Endothelial cell of umbilical vein (primary cell): Measurements from ENCODE around the gene PRDM10. TPM values are rescaled to one million over a fixed set of nuclear protein-coding genes. Genes with fewer than 3 reads are reported as not detected.

ENCODE experiments used
- BruUV-seq: library from RNA; stranded (reverse); fragments of 400-500 nt; replicated peaks from 2 replicates; lab custom pipeline; 2021; lab: Mats Ljungman, UMichigan
- CTCF ChIA-PET: fragments of 300-600, 350-600 bp; sonication (Branson Sonifier 250); formaldehyde crosslinking; loops from one replicate; lab custom pipeline; 2021; ENCODE audit warnings: antibody characterized with exemption, inconsistent platforms; lab: Charles Lee
- POLR2A ChIA-PET: fragments of 300-600, 350-600 bp; sonication (Branson Sonifier 250); formaldehyde crosslinking; loops from one replicate; lab custom pipeline; 2021; ENCODE audit warnings: antibody characterized with exemption, inconsistent platforms; lab: Charles Lee
- DNase-seq: peaks from one replicate; pipeline ENCODE4 v3.0.0-alpha.2; 2011; ENCODE audit warnings: low read depth, low spot score
- FAIRE-seq: peaks from 2 replicates; lab custom pipeline; 2011; peaks lifted over from hg19 to GRCh38; lab: Jason Lieb, UNC
- H2AFZ ChIP-seq: 2 replicates; pipeline ENCODE4 v1.6.0; 2012; ENCODE audit warnings: low read depth, low read length, control low read depth, inconsistent platforms
- H3K27ac ChIP-seq: 2 replicates; pipeline ENCODE4 v1.5.1; 2011; ENCODE audit warnings: low read depth, mild to moderate bottlenecking, control low read depth, low read length, moderate library complexity; ENCODE audit not compliant: insufficient read depth
- H3K27me3 ChIP-seq, 2 experiments: 2 replicates each; pipeline versions ENCODE4 v1.6.0 to v1.6.1; 2011; ENCODE audit warnings: low read length in 2 of 2, mixed read lengths in 1 of 2; ENCODE audit not compliant: control insufficient read depth in 2 of 2, insufficient read depth in 2 of 2
- H3K36me3 ChIP-seq, 2 experiments: 2 replicates in 1 of 2; 3 replicates in 1 of 2; pipeline ENCODE4 v1.5.1; 2011; ENCODE audit warnings: low read length in 2 of 2, mild to moderate bottlenecking in 1 of 2, moderate library complexity in 1 of 2; ENCODE audit not compliant: control insufficient read depth in 2 of 2, insufficient read depth in 2 of 2; ENCODE audit errors: extremely low read depth in 1 of 2
- H3K4me1 ChIP-seq: 3 replicates; pipeline ENCODE4 v1.5.1; 2011; ENCODE audit warnings: mild to moderate bottlenecking, low read length; ENCODE audit not compliant: control insufficient read depth, insufficient read depth; ENCODE audit errors: extremely low read depth
- H3K4me2 ChIP-seq: 2 replicates; pipeline ENCODE4 v1.6.1; 2011; ENCODE audit warnings: low read length, control low read depth, mixed read lengths; ENCODE audit not compliant: insufficient read depth
- H3K4me3 ChIP-seq, 3 experiments: fragments of 200-600 bp in 1 of 3; sonication (generic), shearing (Covaris generic) in 1 of 3; replicated peaks in 1 of 3; 2 replicates each; pipeline ENCODE4 v1.5.1; 2011 to 2016; ENCODE audit warnings: control low read depth in 3 of 3, low read length in 3 of 3, mild to moderate bottlenecking in 2 of 3, inconsistent platforms in 1 of 3, low read depth in 1 of 3, moderate library complexity in 1 of 3; ENCODE audit not compliant: insufficient read depth in 1 of 3
- H3K79me2 ChIP-seq: 2 replicates; pipeline ENCODE4 v1.6.0; 2012; ENCODE audit warnings: low read length, inconsistent platforms; ENCODE audit not compliant: control insufficient read depth, insufficient read depth
- H3K9ac ChIP-seq: replicated peaks from 2 replicates; pipeline ENCODE3; 2011; ENCODE audit warnings: low read length, control low read depth; ENCODE audit not compliant: insufficient read depth; ENCODE audit errors: extremely low read depth
- H3K9me1 ChIP-seq: replicated peaks from 3 replicates; pipeline ENCODE4 v1.6.0; 2011; ENCODE audit warnings: mild to moderate bottlenecking, low read length; ENCODE audit not compliant: control insufficient read depth, insufficient read depth; ENCODE audit errors: extremely low read depth
- H3K9me3 ChIP-seq: replicated peaks from 2 replicates; pipeline ENCODE4 v1.5.1; 2012; ENCODE audit warnings: low read length, inconsistent platforms; ENCODE audit not compliant: control insufficient read depth, insufficient read depth
- H4K20me1 ChIP-seq: replicated peaks from 2 replicates; pipeline ENCODE3; 2011; ENCODE audit warnings: mild to moderate bottlenecking, low read length; ENCODE audit not compliant: control insufficient read depth, insufficient read depth; ENCODE audit errors: extremely low read depth
- EZH2 ChIP-seq: IDR thresholded peaks from 2 replicates; pipeline ENCODE4 v1.6.1; 2012; ENCODE audit warnings: borderline replicate concordance, low read depth, mild to moderate bottlenecking, moderate library complexity, low read length, inconsistent platforms; ENCODE audit not compliant: severe bottlenecking
- FOS ChIP-seq: IDR thresholded peaks from 2 replicates; pipeline ENCODE4 v1.6.1; 2011; ENCODE audit warnings: mild to moderate bottlenecking, low read length, moderate library complexity, borderline replicate concordance; ENCODE audit not compliant: insufficient read depth
- GATA2 ChIP-seq: IDR thresholded peaks from 2 replicates; pipeline ENCODE4 v1.7.0; 2011; ENCODE audit warnings: low read depth, mild to moderate bottlenecking, moderate library complexity, mixed read lengths, low read length; ENCODE audit not compliant: insufficient read length, insufficient read depth
- JUN ChIP-seq: IDR thresholded peaks from 2 replicates; pipeline ENCODE4 v1.6.1; 2011; ENCODE audit warnings: borderline replicate concordance, low read depth; ENCODE audit not compliant: insufficient read length, insufficient read depth
- MAX ChIP-seq: IDR thresholded peaks from 2 replicates; pipeline ENCODE4 v1.6.1; 2011; ENCODE audit not compliant: insufficient read depth, insufficient read length
- MYC ChIP-seq: IDR thresholded peaks from one replicate; pipeline ENCODE4 v1.6.1; 2011; ENCODE audit warnings: mild to moderate bottlenecking, low read depth, low read length
- POLR2A ChIP-seq: IDR thresholded peaks from 2 replicates; pipeline ENCODE4 v1.6.1; 2012; ENCODE audit warnings: low read depth, mild to moderate bottlenecking, control low read depth, low read length
- POLR2AphosphoS5 ChIP-seq: IDR thresholded peaks from 2 replicates; pipeline ENCODE4 v1.6.1; 2012; ENCODE audit warnings: low read depth, mild to moderate bottlenecking, control low read depth, low read length, moderate library complexity; ENCODE audit not compliant: insufficient read depth
- dilution Hi-C: fragments of 300-500 bp; cut with MboI; formaldehyde crosslinking; loops from one replicate; pipeline ENCODE4 v1.15.0; 2019; ENCODE audit warnings: low sequenced_read_pairs; ENCODE audit not compliant: extremely low pct_ligation_motif_present
- intact Hi-C: fragments of 100-400 bp; cut with micrococcal nuclease; formaldehyde crosslinking; loops from one replicate; pipeline ENCODE4 v1.10.0; 2022
- polyA plus RNA-seq, 4 experiments: library from polyadenylated mRNA; depleted of rRNA in 3 of 4; stranded (reverse) in 3 of 4; unstranded in 1 of 4; fragments of >200 nt; gene quantifications; 2 replicates each; pipeline versions ENCODE4 v1.2.1 to v1.2.3, GENCODE V29; 2011 to 2012; ENCODE audit warnings: missing spikeins in 1 of 4
- total RNA-seq: library from RNA; stranded (reverse); gene quantifications from 2 replicates; pipeline ENCODE4 v1.2.3, GENCODE V29; 2021
- TF ChIP-seq, protein P1 (sequence below), 2 donors: IDR thresholded peaks; 1 replicate in 1 of 2; 2 replicates in 1 of 2; pipeline ENCODE4 v1.5.1; 2011; ENCODE audit warnings: low read length in 2 of 2, mild to moderate bottlenecking in 2 of 2, moderate library complexity in 2 of 2, control low read depth in 1 of 2, inconsistent platforms in 1 of 2, low read depth in 1 of 2; ENCODE audit not compliant: insufficient read depth in 1 of 2; ENCODE audit errors: extremely low read depth in 1 of 2

Gene PRDM10
- total and polyA plus RNA-seq, 2 donors (not counting 3 experiments of a cell fraction or from before 2014, with no cell fraction given), result 9.6 to 13.0 TPM

DNA sequence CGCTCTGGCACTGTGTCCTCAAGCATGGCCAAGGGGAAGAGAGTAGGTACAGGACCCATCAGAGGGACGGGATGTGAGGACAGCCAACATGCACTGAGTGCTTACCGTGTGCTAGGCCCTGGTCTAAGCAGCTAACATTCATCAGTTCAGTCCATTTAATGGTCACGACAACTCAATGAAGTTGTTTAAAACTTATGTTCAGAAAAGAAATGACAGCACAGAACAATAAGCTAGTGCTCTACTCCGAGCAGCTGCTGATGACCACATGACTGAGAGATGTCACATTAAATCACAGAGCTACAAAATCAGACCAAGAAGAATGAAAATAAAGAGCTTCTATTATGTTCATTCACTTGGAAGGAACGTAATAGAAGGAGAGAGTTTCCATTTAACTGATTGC is 26.3 kb downstream of the PRDM10 start:
- no peak for TF ChIP-seq POLR2A
- no peak for TF ChIP-seq EZH2
- no peak for TF ChIP-seq JUN
- no peak for TF ChIP-seq FOS
- no peak for TF ChIP-seq MYC
- TF ChIP-seq POLR2AphosphoS5, result no peak
- TF ChIP-seq, protein P1, sequence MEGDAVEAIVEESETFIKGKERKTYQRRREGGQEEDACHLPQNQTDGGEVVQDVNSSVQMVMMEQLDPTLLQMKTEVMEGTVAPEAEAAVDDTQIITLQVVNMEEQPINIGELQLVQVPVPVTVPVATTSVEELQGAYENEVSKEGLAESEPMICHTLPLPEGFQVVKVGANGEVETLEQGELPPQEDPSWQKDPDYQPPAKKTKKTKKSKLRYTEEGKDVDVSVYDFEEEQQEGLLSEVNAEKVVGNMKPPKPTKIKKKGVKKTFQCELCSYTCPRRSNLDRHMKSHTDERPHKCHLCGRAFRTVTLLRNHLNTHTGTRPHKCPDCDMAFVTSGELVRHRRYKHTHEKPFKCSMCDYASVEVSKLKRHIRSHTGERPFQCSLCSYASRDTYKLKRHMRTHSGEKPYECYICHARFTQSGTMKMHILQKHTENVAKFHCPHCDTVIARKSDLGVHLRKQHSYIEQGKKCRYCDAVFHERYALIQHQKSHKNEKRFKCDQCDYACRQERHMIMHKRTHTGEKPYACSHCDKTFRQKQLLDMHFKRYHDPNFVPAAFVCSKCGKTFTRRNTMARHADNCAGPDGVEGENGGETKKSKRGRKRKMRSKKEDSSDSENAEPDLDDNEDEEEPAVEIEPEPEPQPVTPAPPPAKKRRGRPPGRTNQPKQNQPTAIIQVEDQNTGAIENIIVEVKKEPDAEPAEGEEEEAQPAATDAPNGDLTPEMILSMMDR (IDR thresholded peaks at IDR 0.05; ENCODE audit: extremely low read depth in 1 of 2, insufficient read depth in 1 of 2, low read depth in 1 of 2, low read length in 2 of 2), result no peak
- TF ChIP-seq MAX, result no peak
- TF ChIP-seq GATA2, result no peak
- H3K9me3 ChIP-seq, result no peaks in the 10 kb centered on the region
- BruUV-seq, result no TSS peak
- ChIA-PET POLR2A (no interaction called here), CTCF (interaction anchor here (0.6 to 1.4 kb wide), 3 partner anchors 10 to 142 kb away, joined by 3 to 4 read pairs (median 3); no protein-coding TSS in a partner anchor)
- no peak overlapping the region for H3K4me2 ChIP-seq
- H4K20me1 ChIP-seq, result no peaks in the 10 kb centered on the region
- no peaks in the 10 kb centered on the region for H3K4me1 ChIP-seq
- intact Hi-C loops, result no loop called here
- H3K27me3 ChIP-seq, result no peaks in the 10 kb centered on the region
- no peak overlapping the region for H3K9ac ChIP-seq
- no peak overlapping the region for H3K4me3 ChIP-seq
- DNase-seq (no peak), FAIRE-seq (no peak)
- no peaks in the 10 kb centered on the region for H3K79me2 ChIP-seq
- dilution Hi-C loops, result no loop called here
- H3K36me3 ChIP-seq, result no peaks in the 10 kb centered on the region
- H2AFZ ChIP-seq, result no peak overlapping the region
- H3K27ac ChIP-seq, result no peak overlapping the region
- H3K9me1 ChIP-seq, result no peaks in the 10 kb centered on the region
